H1 (cell line): ENCODE measurements around the gene CDADC1.

Source experiments
- TF ChIP-seq, protein P1 (sequence below), 3 experiments: IDR thresholded peaks; 1 replicate in 2 of 3; 2 replicates in 1 of 3; pipeline versions ENCODE4 v1.5.1 to v1.6.1; 2011; ENCODE audit warnings: low read length in 3 of 3, mild to moderate bottlenecking in 3 of 3, inconsistent platforms in 2 of 3, low read depth in 1 of 3, moderate library complexity in 1 of 3; ENCODE audit not compliant: insufficient read depth in 1 of 3; ENCODE audit errors: control extremely low read depth in 1 of 3
- TF ChIP-seq, protein P2 (sequence below): IDR thresholded peaks from 2 replicates; pipeline ENCODE4 v1.6.1; 2011; ENCODE audit warnings: low read depth, mild to moderate bottlenecking, low read length; ENCODE audit not compliant: insufficient read depth

DNA sequence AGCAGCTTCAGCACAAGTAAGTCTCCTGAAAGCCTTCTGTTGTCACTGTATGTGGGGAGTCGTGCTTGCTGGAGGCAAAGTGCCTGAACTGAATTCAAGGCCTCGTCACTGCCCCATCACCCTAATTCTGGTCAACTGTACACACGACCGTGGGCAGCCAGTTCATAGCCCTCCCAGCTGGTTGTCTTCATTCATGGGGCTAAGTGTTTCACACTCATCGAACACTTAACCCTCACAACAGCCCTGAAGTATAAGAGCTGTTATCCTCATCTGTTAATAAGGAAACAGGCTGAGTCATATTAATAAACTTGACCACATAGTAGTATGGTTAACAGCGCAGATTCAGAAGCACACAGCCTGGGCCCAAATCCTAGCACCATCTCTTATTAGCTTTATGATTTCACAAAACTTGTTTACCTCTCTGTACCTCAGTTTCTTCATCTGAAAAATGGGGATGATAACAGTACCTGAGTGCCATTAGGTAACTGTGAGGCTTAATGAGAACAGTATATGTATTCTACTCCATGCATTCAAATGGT is 66.7 kb downstream of the CDADC1 start:
- TF ChIP-seq, protein P1, sequence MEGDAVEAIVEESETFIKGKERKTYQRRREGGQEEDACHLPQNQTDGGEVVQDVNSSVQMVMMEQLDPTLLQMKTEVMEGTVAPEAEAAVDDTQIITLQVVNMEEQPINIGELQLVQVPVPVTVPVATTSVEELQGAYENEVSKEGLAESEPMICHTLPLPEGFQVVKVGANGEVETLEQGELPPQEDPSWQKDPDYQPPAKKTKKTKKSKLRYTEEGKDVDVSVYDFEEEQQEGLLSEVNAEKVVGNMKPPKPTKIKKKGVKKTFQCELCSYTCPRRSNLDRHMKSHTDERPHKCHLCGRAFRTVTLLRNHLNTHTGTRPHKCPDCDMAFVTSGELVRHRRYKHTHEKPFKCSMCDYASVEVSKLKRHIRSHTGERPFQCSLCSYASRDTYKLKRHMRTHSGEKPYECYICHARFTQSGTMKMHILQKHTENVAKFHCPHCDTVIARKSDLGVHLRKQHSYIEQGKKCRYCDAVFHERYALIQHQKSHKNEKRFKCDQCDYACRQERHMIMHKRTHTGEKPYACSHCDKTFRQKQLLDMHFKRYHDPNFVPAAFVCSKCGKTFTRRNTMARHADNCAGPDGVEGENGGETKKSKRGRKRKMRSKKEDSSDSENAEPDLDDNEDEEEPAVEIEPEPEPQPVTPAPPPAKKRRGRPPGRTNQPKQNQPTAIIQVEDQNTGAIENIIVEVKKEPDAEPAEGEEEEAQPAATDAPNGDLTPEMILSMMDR (IDR thresholded peaks at IDR 0.05; ENCODE audit: control extremely low read depth in 1 of 3, insufficient read depth in 1 of 3, low read depth in 1 of 3, low read length in 3 of 3), result no peak
- TF ChIP-seq, protein P2, sequence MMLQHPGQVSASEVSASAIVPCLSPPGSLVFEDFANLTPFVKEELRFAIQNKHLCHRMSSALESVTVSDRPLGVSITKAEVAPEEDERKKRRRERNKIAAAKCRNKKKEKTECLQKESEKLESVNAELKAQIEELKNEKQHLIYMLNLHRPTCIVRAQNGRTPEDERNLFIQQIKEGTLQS, result no peak
